Lung (tissue), 12 donors: ENCODE data around the gene GPRIN3. TPM values are rescaled to one million over a fixed set of nuclear protein-coding genes. Genes with fewer than 3 reads are reported as not detected.

Experiments
- ATAC-seq: fragments of 200-7000 bp; cut with Tn5 transposase; one replicate; pipeline ENCODE4 v1.9.1; 2020; ENCODE audit warnings: moderate number of reproducible peaks; ENCODE audit not compliant: insufficient read depth, low FRiP score
- DNase-seq, 3 donors: peaks; one replicate each; pipeline ENCODE4 v3.0.0-alpha.2; 2013 to 2017
- H3K27ac ChIP-seq, 2 donors: one replicate each; pipeline ENCODE4 v1.5.1; 2013; ENCODE audit warnings: mild to moderate bottlenecking in 2 of 2, moderate library complexity in 2 of 2, control low read depth in 1 of 2, inconsistent platforms in 1 of 2, low read depth in 1 of 2, low read length in 1 of 2
- H3K27me3 ChIP-seq, 3 donors: one replicate each; pipeline ENCODE4 v1.5.1; 2013; ENCODE audit warnings: low read length in 2 of 3; ENCODE audit not compliant: control insufficient read depth in 3 of 3, insufficient read depth in 3 of 3
- H3K36me3 ChIP-seq, 4 donors: one replicate each; pipeline ENCODE4 v1.5.1; 2013; ENCODE audit warnings: low read length in 4 of 4, mild to moderate bottlenecking in 1 of 4, moderate library complexity in 1 of 4; ENCODE audit not compliant: control insufficient read depth in 4 of 4, insufficient read depth in 4 of 4
- H3K4me1 ChIP-seq, 5 donors: one replicate each; pipeline ENCODE4 v1.5.1; 2013; ENCODE audit warnings: low read length in 5 of 5, mild to moderate bottlenecking in 2 of 5, moderate library complexity in 1 of 5; ENCODE audit not compliant: control insufficient read depth in 5 of 5, insufficient read depth in 5 of 5
- H3K4me3 ChIP-seq: one replicate; pipeline ENCODE4 v1.5.1; 2013; ENCODE audit warnings: mild to moderate bottlenecking, control low read depth, moderate library complexity
- H3K9ac ChIP-seq, 2 donors: one replicate each; pipeline ENCODE4 v1.5.1; 2013; ENCODE audit warnings: low read length in 2 of 2, control low read depth in 1 of 2; ENCODE audit not compliant: insufficient read depth in 1 of 2
- H3K9me3 ChIP-seq, 4 donors: one replicate each; pipeline ENCODE4 v1.5.1; 2013; ENCODE audit warnings: low read length in 3 of 4, mild to moderate bottlenecking in 1 of 4, moderate library complexity in 1 of 4; ENCODE audit not compliant: control insufficient read depth in 4 of 4, insufficient read depth in 3 of 4
- CTCF ChIP-seq: IDR thresholded peaks from 2 replicates; pipeline ENCODE4 v1.5.1; 2012; ENCODE audit warnings: mild to moderate bottlenecking; ENCODE audit errors: control extremely low read depth, extremely low read depth
- WGBS, 2 donors: extraction: QIAGEN DNeasy Blood & Tissue Kit; methylation state at CpG; one replicate each; pipeline ENCODE4 v1.1.7; 2013; 5-methylcytosine and 5-hydroxymethylcytosine counted together
- polyA plus RNA-seq, 2 donors: library from polyadenylated mRNA; stranded (reverse); fragments of 200-250 nt; gene quantifications; one replicate each; pipeline ENCODE4 v1.2.1, GENCODE V29; 2013
- total RNA-seq, 2 donors: library from RNA; depleted of rRNA in 1 of 2; stranded (reverse); fragments of >200 nt in 1 of 2; gene quantifications; one replicate each; pipeline ENCODE4 v1.2.1, GENCODE V29; 2014 to 2021
- donor health status: control.
- donor health status: control.
- donor health status: Bipolar disorder and iron deficiency.
- donor health status: healthy.
- donor health status: DM: yes; HTN: yes; CAD: no.

Gene GPRIN3
- total and polyA plus RNA-seq, 4 donors = 1.6 to 14.4 (median 4.3) TPM

GRCh38 chr4:89344571-89344970, 37.0 kb upstream of the GPRIN3 start:
- no peaks in the 10 kb centered on the region for H3K4me1 ChIP-seq
- no peak overlapping the region for H3K27ac ChIP-seq
- H3K36me3 ChIP-seq = no peaks in the 10 kb centered on the region
- no peak overlapping the region for H3K4me3 ChIP-seq
- no peak overlapping the region for H3K9ac ChIP-seq
- ATAC-seq = no peak
- WGBS, 2 donors = 95 to 98% methylated on average over 3 of the region's 3 CpGs
- no peaks in the 10 kb centered on the region for H3K27me3 ChIP-seq
- no peak for DNase-seq
- peaks cover 0 to 4% (median under 1%) of the 10 kb centered on the region in 4 donors for H3K9me3 ChIP-seq
- no peak for TF ChIP-seq CTCF

GRCh38 chr4:89338206-89338605, 30.6 kb upstream of the GPRIN3 start:
- no peaks in the 10 kb centered on the region for H3K27me3 ChIP-seq
- no peaks in the 10 kb centered on the region for H3K9me3 ChIP-seq
- H3K27ac ChIP-seq = no peak overlapping the region
- H3K9ac ChIP-seq = no peak overlapping the region
- H3K4me1 ChIP-seq = peaks cover 0 to 2% (median 0%) of the 10 kb centered on the region in 5 donors
- H3K36me3 ChIP-seq = no peaks in the 10 kb centered on the region
- ATAC-seq = no peak
- no peak for TF ChIP-seq CTCF
- no peak overlapping the region for H3K4me3 ChIP-seq
- DNase-seq = no peak

GRCh38 chr4:89337681-89338080, 30.1 kb upstream of the GPRIN3 start:
- WGBS, 2 donors = 72 to 78% methylated on average over 2 of the region's 2 CpGs
- H3K27ac ChIP-seq = no peak overlapping the region
- H3K9me3 ChIP-seq = no peaks in the 10 kb centered on the region
- peaks cover 0 to 2% (median 0%) of the 10 kb centered on the region in 5 donors for H3K4me1 ChIP-seq
- H3K4me3 ChIP-seq = no peak overlapping the region
- no peak overlapping the region for H3K9ac ChIP-seq
- no peaks in the 10 kb centered on the region for H3K27me3 ChIP-seq
- no peaks in the 10 kb centered on the region for H3K36me3 ChIP-seq
- DNase-seq (no peak), ATAC-seq (no peak)
- TF ChIP-seq CTCF = no peak

- Histone ChIP-seq H3K27ac (no peak overlapping the region), H3K27me3 (no peaks in the 10 kb centered on the region), H3K4me3 (no peak overlapping the region), H3K9me3 (no peaks in the 10 kb centered on the region), H3K4me1 (peaks cover 0 to 2% (median 0%) of the 10 kb centered on the region in 5 donors), H3K9ac (no peak overlapping the region), H3K36me3 (no peaks in the 10 kb centered on the region)
- ATAC-seq (no peak), DNase-seq (no peak)
- TF ChIP-seq CTCF = no peak
- WGBS, 2 donors = 67 to 78% methylated on average over 4 of the region's 4 CpGs
Observed at GRCh38 chr4:89336818-89337420, 29.3 kb upstream of the GPRIN3 start.
